Measurements from ENCODE around the gene ABCA4.

Gene ABCA4

DNA sequence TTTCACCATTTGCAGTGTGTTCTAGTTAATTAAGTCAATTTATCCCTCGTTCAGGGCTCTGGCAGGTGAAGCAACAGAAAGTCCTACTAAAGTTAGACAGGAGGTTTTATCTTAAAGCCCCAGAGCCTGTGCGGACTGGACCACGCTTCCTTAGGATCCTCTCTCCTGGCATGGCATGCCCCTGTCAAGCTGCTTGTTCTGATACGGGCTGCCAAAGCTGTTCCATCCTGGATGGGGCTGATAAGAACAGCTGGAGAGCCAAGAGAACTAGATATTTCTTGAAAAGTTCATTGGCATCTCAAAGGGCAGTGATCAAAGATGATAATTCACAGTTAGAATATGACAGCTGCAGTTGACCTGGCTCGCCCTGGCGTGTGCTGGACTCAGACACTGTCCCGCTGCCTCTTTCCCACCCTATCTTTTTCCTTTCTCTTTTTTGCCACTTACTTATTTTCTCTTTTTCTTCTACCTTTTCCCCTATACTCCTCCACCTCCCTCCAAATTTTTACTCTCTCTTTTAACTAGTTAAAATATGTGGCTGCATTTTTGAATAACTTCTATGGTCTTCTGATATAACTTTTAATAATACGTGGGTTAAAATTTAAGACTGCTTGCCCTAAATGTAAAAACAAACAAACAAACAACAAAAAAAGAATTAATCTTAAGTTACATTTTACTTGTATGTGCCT, 96.7 kb downstream of the ABCA4 start:
- no peak for DNase-seq

DNA sequence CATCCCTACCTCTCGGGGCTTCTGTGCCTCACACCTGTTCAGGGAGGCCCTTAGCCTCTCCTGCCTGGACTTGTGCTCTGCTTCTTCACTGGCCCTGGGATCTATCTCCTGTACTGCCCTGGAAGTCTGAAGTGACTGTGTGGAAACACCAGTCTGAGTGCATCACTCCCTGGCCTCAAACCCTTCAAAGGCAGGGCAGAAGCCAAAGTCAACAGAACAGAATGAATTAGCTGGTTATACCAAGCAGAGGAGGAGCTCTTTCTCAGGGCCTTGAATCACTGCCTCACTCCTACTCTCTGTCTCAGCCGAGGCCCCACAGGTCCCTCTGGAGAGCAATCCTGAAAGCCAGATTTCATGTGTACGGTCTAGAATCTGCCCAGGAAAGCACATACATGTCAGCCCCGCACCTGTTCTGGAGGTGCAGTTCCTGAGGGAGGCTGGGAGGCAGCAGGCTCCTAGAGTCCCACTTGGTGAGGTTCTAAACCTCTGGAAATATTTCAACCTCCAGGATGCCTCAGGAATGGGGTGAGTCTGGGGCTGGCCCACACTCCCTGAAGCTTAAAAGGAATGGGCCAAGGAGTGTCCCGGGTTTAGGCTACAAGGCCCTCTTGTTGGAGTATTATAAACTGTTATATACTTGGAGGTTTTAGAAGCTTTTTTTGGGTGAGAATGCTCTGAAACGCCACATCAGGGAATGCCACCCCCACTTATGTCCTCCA, 98.3 kb downstream of the ABCA4 start:
- no peak for DNase-seq

DNA sequence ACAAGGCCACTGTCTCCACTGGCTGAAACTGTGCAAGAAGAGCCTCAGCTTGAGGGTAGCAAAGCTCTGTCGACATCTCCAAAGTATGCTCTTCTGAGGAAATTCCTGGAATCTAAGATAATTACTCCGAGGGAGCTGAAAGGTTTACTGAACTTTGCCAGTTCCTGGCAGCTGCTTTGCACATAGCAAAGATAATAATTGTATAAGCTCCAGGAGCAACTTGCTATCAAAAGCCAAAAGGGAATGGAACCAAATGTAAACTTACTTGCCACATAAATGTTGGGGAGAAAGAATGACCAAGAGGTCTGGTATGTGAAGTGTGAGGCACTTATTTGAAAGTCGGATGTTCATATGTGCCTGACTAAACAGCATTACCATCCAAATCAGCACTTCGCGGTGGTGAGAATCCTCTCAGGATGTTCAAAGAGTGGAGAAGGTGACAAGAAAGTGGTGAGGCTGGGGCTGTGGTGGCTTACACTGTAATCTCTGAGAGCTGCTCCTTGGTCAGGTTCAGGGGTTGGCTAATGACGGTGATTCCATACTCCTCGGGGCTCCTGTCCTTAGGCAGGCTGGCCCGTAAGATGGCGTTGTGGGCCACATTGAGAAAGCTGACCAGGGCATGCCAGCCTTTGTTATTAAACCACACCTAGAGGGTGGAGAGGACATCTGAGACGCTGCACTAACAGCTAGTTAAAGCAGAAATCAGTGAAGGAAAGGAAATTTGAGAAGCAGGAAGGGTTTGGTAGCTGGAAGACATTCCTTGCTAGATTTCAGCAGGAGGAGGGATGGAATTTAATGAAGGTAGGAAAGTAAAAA, 100.0 kb downstream of the ABCA4 start:
- no peak for DNase-seq

DNA sequence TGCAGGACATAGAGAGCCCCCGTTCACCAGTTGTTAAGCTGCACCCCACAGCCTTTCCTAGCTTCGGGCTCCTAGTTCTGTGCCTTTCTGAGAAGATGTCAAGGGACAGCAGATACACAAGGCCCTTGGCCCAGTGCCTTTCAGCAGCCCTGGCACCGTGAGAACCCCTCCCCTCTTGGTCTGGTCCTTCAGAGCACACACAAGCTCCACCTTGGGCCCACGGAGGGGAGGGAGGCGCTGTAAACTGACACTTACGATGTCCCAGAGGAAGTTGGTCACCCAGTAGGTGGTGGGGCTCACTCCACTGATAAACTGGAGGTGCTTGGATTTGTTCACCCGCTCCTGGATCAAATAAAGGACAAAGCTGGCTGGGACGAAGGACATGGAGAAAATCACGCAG, 101.6 kb downstream of the ABCA4 start:
- no peak for DNase-seq

DNA sequence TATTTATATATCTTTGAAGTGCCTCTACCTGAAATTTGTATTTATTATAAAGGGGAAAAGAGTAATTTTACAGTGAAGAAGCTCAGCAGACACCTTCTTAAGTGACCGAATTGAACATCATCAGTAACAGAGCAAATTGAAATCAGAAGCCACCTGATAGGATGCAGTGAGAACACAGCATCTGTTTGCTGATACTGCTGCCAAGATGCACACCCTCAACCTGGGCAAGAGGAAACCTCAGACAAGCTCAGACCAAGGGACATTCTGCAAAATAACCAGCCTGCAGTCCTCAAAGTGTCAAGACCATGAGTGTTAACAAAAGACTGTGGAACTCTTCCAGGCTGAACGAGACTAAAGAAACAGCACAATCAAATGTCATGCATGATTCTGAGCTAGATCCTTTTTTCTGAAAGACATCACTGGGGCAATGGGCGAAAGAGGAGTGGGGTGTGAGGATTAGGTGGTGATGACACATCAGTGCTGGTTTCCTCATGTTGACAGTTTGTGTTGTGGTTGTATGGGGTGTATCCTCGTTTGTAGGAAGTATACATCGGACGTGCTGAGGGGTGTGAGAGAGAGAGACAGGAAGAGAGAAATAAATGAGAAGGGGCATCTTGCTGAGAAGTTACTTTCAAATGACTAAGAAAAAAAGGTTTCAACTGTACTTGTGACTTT, 103.7 kb downstream of the ABCA4 start:
- DNase-seq: no peak

DNA sequence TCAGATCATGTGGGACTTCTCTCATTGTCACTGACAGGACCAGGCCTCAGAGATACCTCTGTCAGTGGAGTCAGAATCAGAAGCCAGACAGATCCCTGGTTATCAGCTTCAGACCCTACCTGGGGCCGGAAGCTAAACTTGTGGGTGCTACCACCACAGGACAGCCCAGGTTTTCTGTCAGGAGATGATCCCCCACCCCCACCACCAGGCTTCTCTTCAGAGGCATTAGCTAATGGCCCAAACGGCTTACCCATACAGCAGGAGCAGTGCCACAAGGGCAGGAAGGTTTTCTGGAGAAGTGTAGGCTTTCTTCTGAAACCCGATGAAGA, 105.5 kb downstream of the ABCA4 start:
- no peak for DNase-seq

DNA sequence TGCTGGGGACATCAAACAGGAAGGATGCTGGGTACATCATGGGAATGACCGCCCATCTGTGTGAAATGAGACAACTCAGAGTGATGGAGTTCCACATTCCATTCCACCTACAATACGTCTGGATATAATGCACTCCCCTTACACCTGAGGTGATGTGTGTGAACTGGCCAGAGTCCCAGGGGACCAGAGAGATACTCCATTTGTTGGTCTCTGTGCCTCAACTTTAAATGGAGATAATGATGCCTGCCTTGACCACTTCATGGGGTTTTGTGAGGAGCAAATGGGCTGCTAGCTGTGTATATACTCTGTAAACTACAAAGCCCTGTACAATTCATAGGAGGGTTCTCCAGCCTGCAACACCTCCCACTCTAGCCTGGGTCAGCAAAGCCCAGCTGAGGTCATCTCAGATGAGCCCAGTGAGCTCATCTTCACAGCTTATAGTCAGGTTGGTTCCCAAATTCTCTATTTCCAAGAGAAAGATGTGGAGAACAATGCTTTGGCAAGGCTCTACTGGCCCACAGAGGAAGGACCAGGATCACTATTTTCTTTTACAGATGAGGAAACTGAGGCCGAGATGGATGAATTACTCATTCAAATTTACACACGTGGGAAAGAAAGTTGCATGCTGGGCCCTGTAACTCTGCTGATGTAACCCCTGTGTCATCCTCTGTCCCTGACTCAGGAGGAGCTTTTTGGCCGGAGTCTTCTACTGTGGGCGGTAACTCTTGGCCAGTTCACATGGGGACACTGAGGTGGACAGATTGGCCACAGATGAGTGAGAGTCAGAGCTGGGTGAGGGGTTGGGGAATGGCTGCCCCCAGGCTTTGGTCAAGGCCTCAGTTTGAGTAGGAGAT, 106.1 kb downstream of the ABCA4 start:
- DNase-seq: no peak

DNA sequence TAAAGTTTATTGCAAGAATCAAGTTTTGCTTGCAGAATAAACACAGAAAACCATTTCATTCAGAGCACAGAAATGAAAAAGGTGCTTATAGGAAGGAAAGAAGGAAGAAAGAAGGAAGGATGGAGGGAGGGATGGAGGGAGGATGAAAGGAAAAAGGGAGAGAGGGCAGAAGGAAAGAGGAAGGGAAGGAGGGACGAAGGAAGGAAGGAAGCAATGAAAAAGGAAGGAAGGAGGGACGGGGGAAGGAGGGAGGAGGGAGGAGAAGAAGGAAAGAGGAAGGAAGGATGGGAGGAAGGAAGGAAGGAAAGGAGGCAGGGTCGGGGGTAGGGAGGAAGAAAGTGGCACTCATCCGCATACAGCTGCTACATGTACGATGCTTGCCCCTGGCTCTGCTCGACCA, 106.9 kb downstream of the ABCA4 start:
- DNase-seq: no peak

DNA sequence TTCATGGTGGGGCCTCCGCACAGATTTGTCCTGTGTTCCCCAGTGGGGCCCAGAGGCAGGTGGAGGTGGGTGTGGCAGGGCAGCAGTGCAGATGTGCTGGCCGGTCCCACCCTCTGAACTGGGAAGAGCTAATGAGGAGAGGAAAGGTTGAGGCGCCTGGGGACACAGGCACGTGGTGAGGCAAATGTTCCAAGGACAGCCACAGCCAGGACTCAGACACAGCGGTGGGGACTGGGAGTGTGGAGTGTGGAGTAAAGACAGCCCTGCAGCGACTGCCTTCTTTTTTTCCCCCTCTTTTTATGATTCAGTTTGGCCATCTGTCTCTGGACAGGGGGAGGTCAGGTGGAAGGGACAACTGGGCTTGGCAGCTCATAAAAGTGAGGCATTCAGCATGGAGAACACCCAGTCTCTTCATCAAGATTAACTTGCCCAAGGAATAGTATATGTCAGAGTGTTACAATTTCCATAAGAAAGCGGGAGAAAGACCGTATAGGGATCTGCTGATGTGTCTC, 107.5 kb downstream of the ABCA4 start:
- no peak for DNase-seq

DNA sequence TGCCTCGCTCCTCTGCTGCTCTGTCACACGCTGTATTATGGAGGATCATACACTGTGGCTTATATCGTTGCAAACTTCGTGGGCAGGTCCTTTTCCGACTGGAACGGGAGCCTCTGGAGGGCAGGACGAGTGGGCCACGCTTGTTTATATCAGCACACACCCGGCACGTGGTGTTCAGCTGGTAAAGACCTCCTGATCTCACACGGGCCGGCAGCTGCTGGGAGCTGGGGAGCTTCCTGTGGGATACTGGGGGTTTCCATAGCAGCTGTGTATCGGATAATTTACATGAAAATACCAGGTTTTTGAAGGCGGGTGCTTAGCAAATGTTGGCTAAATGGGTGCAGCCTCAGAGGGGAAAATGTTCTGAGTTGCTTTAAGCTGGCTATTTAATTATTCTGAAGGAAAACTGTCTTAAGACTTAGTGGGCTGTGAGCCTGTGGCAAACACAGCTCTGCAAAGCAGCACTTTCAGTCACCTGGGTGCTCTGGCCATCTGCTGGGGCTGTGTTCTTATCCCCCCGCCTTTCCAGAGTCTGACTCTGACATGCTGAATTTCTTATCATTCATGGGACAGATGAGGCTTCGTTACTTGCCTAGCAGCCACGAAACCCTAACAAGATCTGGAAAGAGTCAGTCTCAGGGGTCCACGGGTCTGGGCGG, 108.1 kb downstream of the ABCA4 start:
- no peak for DNase-seq

DNA sequence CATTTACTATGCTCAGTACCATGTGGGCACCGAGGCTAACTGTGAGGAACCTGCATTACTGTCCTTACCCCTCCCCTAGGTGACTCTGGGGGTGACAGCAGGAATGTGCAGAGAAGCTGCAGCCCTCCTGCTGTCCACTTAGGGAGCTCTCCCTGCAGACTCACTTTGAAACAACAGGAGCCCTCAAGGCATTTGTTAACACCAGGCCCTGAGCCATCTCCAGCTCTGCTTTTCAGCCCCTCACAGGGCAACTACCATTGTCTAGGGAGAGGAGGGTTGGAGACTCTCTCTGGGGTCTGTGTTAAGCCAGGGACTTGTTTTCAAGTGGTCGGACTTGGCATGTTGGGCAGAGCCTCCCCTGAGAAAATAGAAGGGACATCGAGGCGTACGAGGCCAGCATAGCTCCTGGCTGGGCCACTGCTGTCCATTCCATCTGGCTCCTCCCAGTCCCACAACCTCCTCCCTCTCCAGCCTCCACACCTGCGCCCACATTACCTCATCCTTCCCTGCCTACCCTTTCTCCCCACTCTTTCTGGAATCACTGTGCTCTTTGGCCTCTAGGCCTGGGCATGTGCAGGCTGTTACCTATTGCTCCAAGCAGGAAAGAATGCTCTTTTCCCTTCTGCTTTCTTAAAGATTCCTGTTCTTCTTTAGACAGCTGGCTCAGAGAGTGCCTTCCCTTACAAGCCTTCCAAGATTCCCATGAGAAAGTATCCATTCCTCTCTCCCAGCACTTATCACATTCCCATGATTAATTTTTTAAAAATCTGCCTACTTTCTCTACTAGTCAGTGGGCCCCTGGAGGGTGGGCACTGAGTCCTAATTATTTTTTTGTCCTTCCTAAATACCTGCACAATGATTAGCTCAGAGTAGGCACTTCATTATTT, 109.0 kb downstream of the ABCA4 start:
- DNase-seq: no peak

DNA sequence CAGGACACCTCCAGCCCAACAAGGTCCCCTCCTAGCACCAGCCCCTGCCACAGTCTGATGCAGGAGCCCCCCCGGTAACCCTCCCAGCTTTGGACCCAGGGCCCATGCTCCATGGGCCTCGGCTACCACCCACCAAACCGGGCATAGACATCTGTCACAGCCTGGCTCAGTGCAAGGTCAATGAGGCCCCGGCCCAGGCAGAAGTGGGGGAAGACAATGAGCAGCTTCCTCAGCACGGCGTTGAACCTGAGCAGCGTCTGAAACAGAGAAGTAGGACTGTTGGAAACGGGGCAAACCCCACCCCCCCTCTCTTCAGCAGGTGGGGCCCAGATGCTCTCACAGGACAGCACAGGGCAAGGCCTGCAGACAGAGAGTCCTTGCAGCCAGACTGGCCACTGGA, 109.8 kb downstream of the ABCA4 start:
- DNase-seq: no peak

DNA sequence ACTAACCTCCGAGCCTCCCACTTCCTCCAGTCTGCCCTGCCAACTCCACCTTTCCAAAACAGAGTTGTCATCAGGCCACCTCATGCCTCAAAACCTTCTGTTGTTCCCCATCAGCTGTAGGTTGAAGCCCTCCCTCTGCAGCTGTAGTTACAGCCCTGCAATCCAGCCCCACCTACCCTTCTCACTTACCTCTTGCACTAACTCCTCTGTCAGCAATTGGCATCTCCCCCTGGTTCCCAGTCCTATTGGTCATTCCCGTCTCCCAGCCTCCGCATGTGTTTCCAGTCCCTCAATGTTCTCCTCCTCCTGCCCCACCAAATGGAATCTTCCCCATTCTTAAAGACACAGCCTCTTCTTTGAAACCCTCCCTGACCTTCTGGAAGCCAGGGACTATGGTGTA, 111.6 kb downstream of the ABCA4 start:
- no peak for DNase-seq

DNA sequence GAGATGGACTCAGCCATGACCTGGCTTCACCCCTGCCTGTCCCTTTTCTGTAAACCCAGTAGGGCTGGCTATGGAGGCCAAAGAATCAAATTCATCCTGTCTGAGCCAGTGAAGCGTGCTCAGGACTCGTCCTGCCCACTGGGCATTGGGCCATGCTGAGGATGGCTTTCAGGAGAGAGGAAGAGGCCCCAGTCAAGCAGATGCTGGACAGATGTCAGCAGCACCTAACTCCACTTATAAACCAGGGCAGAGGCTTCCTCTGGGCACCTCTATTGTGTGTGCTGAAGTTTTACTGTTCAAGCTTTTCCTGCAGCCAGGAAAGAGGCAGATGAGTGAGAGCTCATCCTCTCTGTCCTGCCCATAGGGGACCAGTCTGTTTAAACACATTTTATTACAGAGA, 114.3 kb downstream of the ABCA4 start:
- no peak for DNase-seq

DNA sequence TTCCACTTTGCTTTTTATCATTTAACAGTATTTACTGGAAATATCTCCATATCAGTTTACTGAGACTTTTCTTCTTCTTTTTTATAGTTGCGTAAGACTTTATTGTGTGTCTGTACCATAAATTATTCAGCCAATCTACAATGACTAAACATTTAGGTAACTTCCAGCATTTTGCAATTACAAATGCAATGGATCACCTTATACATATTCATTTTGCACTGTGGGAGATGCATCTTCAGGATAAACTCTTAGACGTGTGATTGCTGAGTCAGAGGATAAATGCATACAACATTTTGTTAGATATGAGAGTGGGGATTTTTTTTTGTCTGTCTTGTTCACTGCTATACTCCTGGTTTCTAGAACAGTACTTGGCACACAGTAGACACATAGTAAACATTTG, 116.0 kb downstream of the ABCA4 start:
- DNase-seq: no peak

DNA sequence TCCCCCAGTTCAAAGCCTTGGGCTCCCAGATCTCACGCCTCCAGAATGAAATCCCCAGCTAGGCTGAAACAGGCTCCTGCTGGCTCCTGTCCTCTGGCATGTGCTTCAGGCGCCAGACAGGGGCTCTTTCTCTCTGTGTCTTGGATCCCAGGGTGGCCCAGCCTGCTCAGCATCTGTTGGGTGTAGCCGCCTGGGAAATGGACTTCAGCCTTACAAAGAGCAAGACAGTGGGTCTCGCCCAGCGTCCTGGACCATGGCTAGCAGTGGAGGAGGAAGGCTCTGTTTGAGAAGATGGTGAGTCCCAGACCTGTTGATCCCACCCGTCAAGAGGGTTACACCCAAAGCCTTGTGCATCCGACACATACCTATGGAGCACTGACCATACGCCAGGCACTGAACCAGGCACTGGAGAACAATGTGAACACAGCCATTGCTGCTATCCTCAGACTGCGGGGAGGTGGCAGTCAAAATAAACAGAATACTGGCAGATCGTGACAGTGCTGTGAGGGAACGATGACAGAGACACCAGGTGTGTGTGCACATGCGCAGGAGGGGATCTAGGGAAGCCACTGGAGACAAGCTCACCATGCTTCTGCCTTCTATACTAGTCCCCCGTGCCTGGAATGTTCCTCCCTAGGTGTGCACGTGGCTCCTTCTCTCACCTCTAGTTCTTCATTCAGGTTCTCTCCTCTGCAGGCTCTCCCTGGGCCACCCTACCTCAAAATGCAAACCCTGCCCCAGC, 118.7 kb downstream of the ABCA4 start:
- no peak for DNase-seq

DNA sequence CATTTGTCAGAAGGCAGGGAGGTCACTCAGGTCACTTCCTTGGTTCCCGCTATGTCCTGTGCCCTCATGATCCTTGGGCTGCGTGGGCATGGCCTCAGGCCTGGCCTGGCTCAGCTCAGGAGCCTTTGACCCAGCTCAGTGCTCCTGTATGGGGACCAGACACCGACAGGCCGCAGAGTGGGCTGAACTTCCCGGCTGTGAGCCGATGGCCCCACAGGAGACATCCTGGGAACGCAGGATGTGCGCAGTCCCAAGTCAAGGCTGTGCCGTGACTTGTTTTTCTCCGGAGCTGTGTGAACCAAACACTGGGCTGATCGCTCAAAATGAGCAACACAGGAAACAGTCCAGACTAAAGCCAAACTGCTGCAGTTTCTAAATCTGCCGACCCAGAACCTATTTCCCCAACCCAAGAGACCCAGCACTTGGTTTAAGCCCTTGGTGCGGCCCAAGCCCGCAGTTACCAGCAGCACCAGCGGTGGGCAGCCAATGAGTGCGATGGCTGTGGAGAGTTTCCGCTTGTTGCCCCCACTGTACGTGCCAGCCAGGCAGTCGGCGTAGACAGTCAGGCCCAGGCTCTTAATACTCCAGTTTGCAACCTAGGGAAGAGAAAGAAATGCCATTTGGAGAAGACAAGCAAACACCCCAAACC, 119.4 kb downstream of the ABCA4 start:
- DNase-seq: no peak

DNA sequence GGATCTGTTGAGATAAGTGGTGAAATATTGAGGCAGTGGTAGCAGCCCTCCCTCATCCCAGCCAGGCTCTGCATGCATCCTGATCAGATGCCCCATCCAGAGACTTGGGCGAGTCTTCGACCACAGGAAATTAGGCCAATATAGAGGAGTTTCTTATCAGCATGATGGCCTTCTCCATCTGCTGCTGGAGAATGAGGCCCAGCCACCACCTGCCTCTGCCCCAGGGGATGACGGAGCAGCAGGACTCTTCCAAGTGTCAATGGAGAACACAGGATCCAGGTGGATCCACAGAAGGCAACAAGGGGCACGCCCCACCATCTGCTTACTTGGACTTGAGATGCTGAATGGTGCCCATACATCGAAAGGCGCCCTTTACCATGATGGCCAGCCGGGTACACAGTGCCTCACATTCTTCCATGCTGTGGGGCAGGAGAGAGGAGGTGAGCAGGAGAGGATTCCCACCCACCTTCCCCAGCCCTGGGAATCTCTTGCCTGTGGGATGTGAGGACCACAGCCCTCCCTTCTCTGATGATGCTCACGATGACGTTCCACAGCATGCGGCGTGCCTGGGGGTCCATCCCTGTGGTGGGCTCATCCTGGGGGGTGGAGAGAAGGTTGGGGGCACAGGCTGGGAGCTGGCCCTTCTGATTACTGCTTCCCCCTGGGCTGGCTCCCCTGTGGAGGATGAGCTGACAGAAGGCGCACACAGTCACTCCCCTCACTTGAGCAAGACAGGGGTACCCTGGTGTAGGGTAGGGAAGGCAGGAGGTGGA, 120.3 kb downstream of the ABCA4 start:
- no peak for DNase-seq
